Esophagus muscularis mucosa (tissue), 4 donors: ENCODE results near the gene CFAP141. TPM values are rescaled to one million over a fixed set of nuclear protein-coding genes. Genes with fewer than 3 reads are reported as not detected.

Experiments
- DNase-seq: peaks from one replicate; pipeline ENCODE4 v3.0.0-alpha.2; 2017; ENCODE audit errors: extremely low spot score
- H3K27ac ChIP-seq, 4 donors: fragments of 200-600 bp; sonication (generic); replicated peaks in 1 of 4; 1 replicate in 3 of 4; 2 replicates in 1 of 4; pipeline ENCODE4 v1.5.1; 2016 to 2019; ENCODE audit warnings: mild to moderate bottlenecking in 1 of 4
- H3K27me3 ChIP-seq, 4 donors: fragments of 200-600 bp; sonication (generic); one replicate each; pipeline versions ENCODE4 v1.5.1 to v1.6.0; 2016 to 2019
- H3K36me3 ChIP-seq, 4 donors: fragments of 200-600 bp; sonication (generic); one replicate each; pipeline ENCODE4 v1.5.1; 2016 to 2019
- H3K4me1 ChIP-seq, 4 donors: fragments of 200-600 bp; sonication (generic); one replicate each; pipeline ENCODE4 v1.5.1; 2016 to 2019
- H3K4me3 ChIP-seq, 4 donors: fragments of 200-600 bp; sonication (generic); 1 replicate in 2 of 4; 2 replicates in 2 of 4; pipeline ENCODE4 v1.5.1; 2016 to 2019; ENCODE audit warnings: mild to moderate bottlenecking in 4 of 4, moderate library complexity in 1 of 4
- H3K9me3 ChIP-seq, 4 donors: fragments of 200-600 bp; sonication (generic); 1 replicate in 3 of 4; 2 replicates in 1 of 4; pipeline ENCODE4 v1.5.1; 2016 to 2019
- CTCF ChIP-seq, 3 experiments: fragments of 200-600 bp in 2 of 3; fragments of 450-650 bp in 1 of 3; sonication (generic) in 2 of 3; IDR thresholded peaks; one replicate each; pipeline ENCODE4 v1.5.1; 2017 to 2019; ENCODE audit warnings: antibody characterized with exemption in 3 of 3, mild to moderate bottlenecking in 2 of 3, moderate library complexity in 1 of 3
- EP300 ChIP-seq: sonication (generic); formaldehyde crosslinking; IDR thresholded peaks from one replicate; pipeline ENCODE4 v1.6.1; 2017; ENCODE audit warnings: antibody characterized with exemption
- POLR2A ChIP-seq: fragments of 450-650 bp; IDR thresholded peaks from one replicate; pipeline ENCODE4 v1.6.1; 2017; ENCODE audit warnings: antibody characterized with exemption, moderate library complexity, mild to moderate bottlenecking, low read depth
- POLR2AphosphoS5 ChIP-seq, 2 donors: sonication (generic); formaldehyde crosslinking; IDR thresholded peaks; one replicate each; pipeline ENCODE4 v1.6.1; 2017; ENCODE audit warnings: antibody characterized with exemption in 2 of 2
- WGBS: methylation state at CpG from one replicate; pipeline ENCODE4 v1.1.5; 2018; 5-methylcytosine and 5-hydroxymethylcytosine counted together
- intact Hi-C: fragments of 100-400 bp; cut with DNase I; formaldehyde crosslinking; loops from one replicate; pipeline ENCODE4 v1.15.1; 2023
- total RNA-seq, 4 donors: library from RNA; depleted of rRNA; stranded (reverse); fragments of >200 nt; gene quantifications; one replicate each; pipeline versions ENCODE4 v1.1.0 to v1.2.1, GENCODE V29; 2016

Gene CFAP141
- total RNA-seq, 4 donors from 2014 or later = not detected

- H3K9me3 ChIP-seq = no peaks in the 10 kb centered on the region
- peaks cover 0 to 15% (median 4%) of the 10 kb centered on the region in 4 donors for H3K36me3 ChIP-seq
- peak overlapping the region; percentile 66 to 97 (median 95) for H3K4me3 ChIP-seq
- peak overlapping the region; percentile 88 to 95 (median 92) for H3K27ac ChIP-seq
- intact Hi-C loops = loop anchor here (5.0 kb wide), 1 partner anchor 190 kb away; the partner anchor contains the start of gene RPS27
- DNase-seq = no peak
- H3K27me3 ChIP-seq = no peaks in the 10 kb centered on the region
- whole genome bisulfite sequencing = 3% methylated on average over 4 of the region's 6 CpGs
- peaks cover 48 to 62% (median 60%) of the 10 kb centered on the region in 4 donors for H3K4me1 ChIP-seq
- TF ChIP-seq EP300 (no peak), CTCF (IDR thresholded peaks at IDR 0.05) (no peak), POLR2A (no peak), POLR2AphosphoS5 (IDR thresholded peaks at IDR 0.05) (no peak)
Measured at GRCh38 chr1:154181944-154182343, 24.2 kb downstream of the CFAP141 start.

- 70% methylated on average over 3 of the region's 3 CpGs for WGBS
- intact Hi-C loops = loop anchor here (5.0 kb wide), 1 partner anchor 188 kb away; the partner anchor contains the start of gene RPS27
- H3K4me3 ChIP-seq = peak overlapping the region in 1 of 4 donors; percentile 7
- peaks cover 0 to 23% (median 9%) of the 10 kb centered on the region in 4 donors for H3K36me3 ChIP-seq
- H3K9me3 ChIP-seq = no peaks in the 10 kb centered on the region
- no peaks in the 10 kb centered on the region for H3K27me3 ChIP-seq
- DNase-seq = no peak
- TF ChIP-seq POLR2A (no peak), EP300 (no peak), POLR2AphosphoS5 (IDR thresholded peaks at IDR 0.05) (no peak), CTCF (IDR thresholded peaks at IDR 0.05) (no peak)
- peaks cover 59 to 79% (median 76%) of the 10 kb centered on the region in 4 donors for H3K4me1 ChIP-seq
- H3K27ac ChIP-seq = peak overlapping the region in 3 of 4 donors; percentile 12 to 95 (median 30)
Measured at GRCh38 chr1:154179946-154180687, 26.0 kb downstream of the CFAP141 start.

- Histone ChIP-seq H3K4me1 (peaks cover 59 to 79% (median 76%) of the 10 kb centered on the region in 4 donors), H3K4me3 (no peak overlapping the region), H3K36me3 (peaks cover 0 to 32% (median 18%) of the 10 kb centered on the region in 4 donors), H3K27ac (peak overlapping the region; percentile 13 to 30 (median 24)), H3K9me3 (no peaks in the 10 kb centered on the region), H3K27me3 (no peaks in the 10 kb centered on the region)
- no peak for DNase-seq
- WGBS = 66% methylated on average over 10 of the region's 10 CpGs
- intact Hi-C loops = no loop called here
- no peak for TF ChIP-seq POLR2AphosphoS5 (IDR thresholded peaks at IDR 0.05)
- TF ChIP-seq POLR2A = no peak
- no peak for TF ChIP-seq EP300
- TF ChIP-seq CTCF (IDR thresholded peaks at IDR 0.05) = no peak
Measured at GRCh38 chr1:154178911-154179811, 27.0 kb downstream of the CFAP141 start.

GRCh38 chr1:154178013-154178412, 28.1 kb downstream of the CFAP141 start:
- Histone ChIP-seq H3K4me1 (peaks cover 59 to 72% (median 70%) of the 10 kb centered on the region in 4 donors), H3K36me3 (peaks cover 6 to 43% (median 28%) of the 10 kb centered on the region in 4 donors), H3K4me3 (no peak overlapping the region), H3K27me3 (no peaks in the 10 kb centered on the region), H3K9me3 (no peaks in the 10 kb centered on the region), H3K27ac (peak overlapping the region in 1 of 4 donors; percentile 26)
- no peak for DNase-seq
- TF ChIP-seq CTCF (IDR thresholded peaks at IDR 0.05) (no peak), POLR2A (no peak), EP300 (no peak), POLR2AphosphoS5 (IDR thresholded peaks at IDR 0.05) (no peak)
- 46% methylated on average over 2 of the region's 2 CpGs for WGBS
- intact Hi-C loops = no loop called here
